H1 (cell line): ENCODE measurements around the gene SLIT3. TPM values are rescaled to one million over a fixed set of nuclear protein-coding genes. Genes with fewer than 3 reads are reported as not detected.

Experiments
- CTCF ChIA-PET: fragments of 300-600 bp; sonication (Branson Sonifier 250); formaldehyde crosslinking; loops from one replicate; lab custom pipeline; 2021; ENCODE audit not compliant: partially characterized antibody; lab: Charles Lee
- POLR2A ChIA-PET: fragments of 300-600 bp; sonication (Branson Sonifier 250); formaldehyde crosslinking; loops from one replicate; lab custom pipeline; 2021; ENCODE audit warnings: inconsistent platforms; ENCODE audit not compliant: partially characterized antibody; lab: Charles Lee
- DNase-seq, 2 experiments: peaks; one replicate each; pipeline versions ENCODE4 v3.0.0 to v3.0.0-alpha.2; 2010 to 2022; ENCODE audit warnings: low spot score in 2 of 2, low read depth in 1 of 2, mixed read lengths in 1 of 2
- FAIRE-seq: peaks from 2 replicates; lab custom pipeline; 2011; peaks lifted over from hg19 to GRCh38; lab: Jason Lieb, UNC
- H2AFZ ChIP-seq: 2 replicates; pipeline ENCODE4 v1.8.1; 2012; ENCODE audit warnings: low read length, inconsistent platforms
- H2AK5ac ChIP-seq: 2 replicates; pipeline ENCODE4 v1.6.1; 2013; ENCODE audit warnings: low read depth, low read length
- H2BK120ac ChIP-seq: replicated peaks from 2 replicates; pipeline ENCODE3; 2013; ENCODE audit warnings: low read depth, low read length, inconsistent platforms
- H2BK12ac ChIP-seq: 2 replicates; pipeline ENCODE4 v1.6.1; 2013; ENCODE audit warnings: low read depth, low read length
- H2BK15ac ChIP-seq: 2 replicates; pipeline ENCODE4 v1.6.1; 2013; ENCODE audit warnings: low read length
- H2BK20ac ChIP-seq: 2 replicates; pipeline ENCODE4 v1.6.1; 2013; ENCODE audit warnings: low read length
- H2BK5ac ChIP-seq: 2 replicates; pipeline ENCODE4 v1.6.1; 2013; ENCODE audit warnings: low read depth, low read length
- H3K14ac ChIP-seq: 2 replicates; pipeline ENCODE4 v1.6.1; 2013; ENCODE audit warnings: inconsistent platforms; ENCODE audit not compliant: insufficient read length
- H3K18ac ChIP-seq: 2 replicates; pipeline ENCODE4 v1.6.1; 2013; ENCODE audit warnings: low read length; ENCODE audit errors: extremely low read depth
- H3K23ac ChIP-seq: 2 replicates; pipeline ENCODE4 v1.6.1; 2013; ENCODE audit warnings: inconsistent platforms; ENCODE audit not compliant: insufficient read length
- H3K23me2 ChIP-seq: 2 replicates; pipeline ENCODE4 v1.6.1; 2013; ENCODE audit warnings: low read depth, low read length
- H3K27ac ChIP-seq: 2 replicates; pipeline ENCODE4 v1.6.1; 2011; ENCODE audit warnings: low read depth, low read length, inconsistent platforms
- H3K27me3 ChIP-seq, 4 experiments: replicated peaks in 1 of 4; 1 replicate in 1 of 4; 2 replicates in 3 of 4; pipeline versions ENCODE4 v1.6.1 to v1.8.1; 2011 to 2013; ENCODE audit warnings: low read length in 3 of 4, mild to moderate bottlenecking in 3 of 4, inconsistent platforms in 2 of 4, mixed read lengths in 2 of 4, moderate library complexity in 1 of 4; ENCODE audit not compliant: control insufficient read depth in 3 of 4, insufficient read depth in 3 of 4; ENCODE audit errors: extremely low read depth in 1 of 4
- H3K36me3 ChIP-seq, 4 experiments: 2 replicates each; pipeline versions ENCODE4 v1.6.1 to v1.8.1; 2011 to 2013; ENCODE audit warnings: mild to moderate bottlenecking in 4 of 4, low read length in 3 of 4, moderate library complexity in 2 of 4, control low read depth in 1 of 4, inconsistent platforms in 1 of 4; ENCODE audit not compliant: insufficient read depth in 4 of 4, control insufficient read depth in 2 of 4
- H3K4ac ChIP-seq: replicated peaks from 2 replicates; pipeline ENCODE3; 2013; ENCODE audit warnings: low read length, low read depth, mixed read lengths, inconsistent platforms; ENCODE audit not compliant: insufficient read length
- H3K4me1 ChIP-seq, 4 experiments: replicated peaks in 1 of 4; 1 replicate in 1 of 4; 2 replicates in 3 of 4; pipeline versions ENCODE4 v1.6.1 to v1.8.1; 2011 to 2013; ENCODE audit warnings: low read length in 3 of 4, inconsistent platforms in 2 of 4, mixed read lengths in 1 of 4; ENCODE audit not compliant: insufficient read depth in 4 of 4, control insufficient read depth in 3 of 4
- H3K4me2 ChIP-seq, 2 experiments: 2 replicates each; pipeline versions ENCODE4 v1.6.1 to v1.8.1; 2011 to 2013; ENCODE audit warnings: low read depth in 2 of 2, low read length in 2 of 2, control low read depth in 1 of 2, inconsistent platforms in 1 of 2, mild to moderate bottlenecking in 1 of 2; ENCODE audit not compliant: insufficient read depth in 1 of 2
- H3K4me3 ChIP-seq, 4 experiments: fragments of 200-600, 300-600 bp in 1 of 4; sonication (generic), shearing (Covaris generic), sonication (Bioruptor Twin) in 1 of 4; 2 replicates each; pipeline versions ENCODE4 v1.5.1 to v1.8.1; 2011 to 2016; ENCODE audit warnings: low read length in 4 of 4, low read depth in 3 of 4, control low read depth in 2 of 4, inconsistent platforms in 2 of 4, mild to moderate bottlenecking in 2 of 4, mixed read lengths in 1 of 4, moderate library complexity in 1 of 4; ENCODE audit not compliant: insufficient read depth in 2 of 4; ENCODE audit errors: extremely low read depth in 1 of 4
- H3K56ac ChIP-seq: replicated peaks from 2 replicates; pipeline ENCODE3; 2013; ENCODE audit warnings: low read depth, mild to moderate bottlenecking, mixed read lengths, low read length, inconsistent platforms; ENCODE audit not compliant: insufficient read length
- H3K79me1 ChIP-seq: 2 replicates; pipeline ENCODE4 v1.6.1; 2013; ENCODE audit warnings: low read depth, low read length, control low read depth
- H3K79me2 ChIP-seq, 2 experiments: 2 replicates each; pipeline versions ENCODE4 v1.6.1 to v1.8.1; 2012 to 2013; ENCODE audit warnings: low read length in 2 of 2, mild to moderate bottlenecking in 2 of 2, inconsistent platforms in 1 of 2; ENCODE audit not compliant: insufficient read depth in 2 of 2, control insufficient read depth in 1 of 2
- H3K9ac ChIP-seq, 4 experiments: replicated peaks in 1 of 4; 1 replicate in 1 of 4; 2 replicates in 3 of 4; pipeline versions ENCODE4 v1.6.1 to v1.8.1; 2011 to 2013; ENCODE audit warnings: low read depth in 3 of 4, low read length in 3 of 4, control low read depth in 2 of 4, mild to moderate bottlenecking in 2 of 4, moderate library complexity in 2 of 4, inconsistent platforms in 1 of 4; ENCODE audit errors: extremely low read depth in 1 of 4
- H3K9me3 ChIP-seq, 2 experiments: 2 replicates each; pipeline versions ENCODE4 v1.6.1 to v1.8.1; 2012 to 2013; ENCODE audit warnings: mild to moderate bottlenecking in 2 of 2, moderate library complexity in 2 of 2, control low read depth in 1 of 2, inconsistent platforms in 1 of 2, low read depth in 1 of 2, low read length in 1 of 2, mixed read lengths in 1 of 2; ENCODE audit not compliant: insufficient read depth in 2 of 2
- H4K20me1 ChIP-seq, 2 experiments: replicated peaks in 1 of 2; 2 replicates each; pipeline versions ENCODE3 to v1.8.1; 2011 to 2013; ENCODE audit warnings: inconsistent platforms in 2 of 2, low read length in 2 of 2, mild to moderate bottlenecking in 1 of 2; ENCODE audit not compliant: insufficient read depth in 2 of 2, control insufficient read depth in 1 of 2
- H4K5ac ChIP-seq: 2 replicates; pipeline ENCODE4 v1.6.1; 2013; ENCODE audit warnings: low read length, low read depth, mixed read lengths, inconsistent platforms; ENCODE audit not compliant: insufficient read length
- H4K8ac ChIP-seq: 2 replicates; pipeline ENCODE4 v1.8.0; 2013; ENCODE audit warnings: mild to moderate bottlenecking, moderate library complexity, low read length, inconsistent platforms; ENCODE audit not compliant: insufficient read depth; ENCODE audit errors: extremely low read depth
- H4K91ac ChIP-seq: replicated peaks from 2 replicates; pipeline ENCODE3; 2013; ENCODE audit warnings: low read length, mixed read lengths, inconsistent platforms; ENCODE audit not compliant: insufficient read length
- CTBP2 ChIP-seq: IDR thresholded peaks from 2 replicates; pipeline ENCODE4 v1.7.0; 2011; ENCODE audit warnings: borderline replicate concordance, mild to moderate bottlenecking, moderate library complexity, mixed read lengths, low read length; ENCODE audit not compliant: insufficient read depth, insufficient read length
- KDM4A ChIP-seq: IDR thresholded peaks from one replicate; pipeline ENCODE4 v1.7.1; 2012; ENCODE audit warnings: low read depth, mild to moderate bottlenecking, moderate library complexity, low read length, inconsistent platforms; ENCODE audit not compliant: severe bottlenecking
- RAD21 ChIP-seq, 2 experiments: IDR thresholded peaks in 1 of 2; conservative IDR thresholded peaks in 1 of 2; 2 replicates each; pipeline ENCODE4 v1.6.1; 2011; ENCODE audit warnings: low read depth in 2 of 2, low read length in 2 of 2, improper control_type of control experiment in 1 of 2, inconsistent platforms in 1 of 2, mild to moderate bottlenecking in 1 of 2, moderate library complexity in 1 of 2
- TEAD4 ChIP-seq: IDR thresholded peaks from 2 replicates; pipeline ENCODE4 v1.6.1; 2012; ENCODE audit warnings: low read depth, low read length, inconsistent platforms, mixed read lengths
- WGBS, 2 experiments: shearing (Covaris generic) in 1 of 2; methylation state at CpG; one replicate each; pipeline versions ENCODE4 v1.1.6 to v1.1.7; 2013 to 2015; ENCODE audit warnings: low lambda C conversion rate in 2 of 2, mixed read lengths in 2 of 2, inconsistent platforms in 1 of 2, low coverage in 1 of 2, missing lambda C conversion rate in 1 of 2; ENCODE audit not compliant: insufficient replicate concordance in 2 of 2, insufficient coverage in 1 of 2, insufficient read length in 1 of 2; ENCODE audit errors: extremely low coverage in 1 of 2, missing lambda C conversion rate in 1 of 2; 5-methylcytosine and 5-hydroxymethylcytosine counted together
- polyA plus RNA-seq, 7 experiments: library from polyadenylated mRNA; depleted of rRNA in 3 of 7; stranded (reverse) in 5 of 7; unstranded in 2 of 7; fragments of >200 nt in 5 of 7; fragments of 200-250 nt in 2 of 7; gene quantifications; 1 replicate in 5 of 7; 2 replicates in 1 of 7; 4 replicates in 1 of 7; pipeline versions ENCODE4 v1.2.1 to v1.2.3, GENCODE V29; 2011 to 2013; ENCODE audit warnings: missing spikeins in 2 of 7, mixed read lengths in 2 of 7
- total RNA-seq: library from RNA; stranded (reverse); fragmentation: NEBNext Ultra II Directional; extraction: Animal tissue kit (Norgen Biotek cat#: 25700); gene quantifications from 2 replicates; pipeline ENCODE4 v1.2.1, GENCODE V29; 2021
- TF ChIP-seq, protein P1 (sequence below): IDR thresholded peaks from 2 replicates; pipeline ENCODE4 v1.6.1; 2012; ENCODE audit warnings: inconsistent platforms

SLIT3 gene
- total and polyA plus RNA-seq, 2 of the 8 experiments (the other 6 are each of a cell fraction or from before 2014, with no cell fraction given): 1.1 to 1.2 TPM

- no peak overlapping the region for H2BK15ac ChIP-seq
- H2AK5ac ChIP-seq: no peak overlapping the region
- FAIRE-seq (no peak), DNase-seq (no peak)
- no peak overlapping the region for H3K4me2 ChIP-seq
- no peak overlapping the region for H3K27ac ChIP-seq
- no peaks in the 10 kb centered on the region for H3K23me2 ChIP-seq
- H3K4me3 ChIP-seq: no peak overlapping the region
- H2BK120ac ChIP-seq: no peak overlapping the region
- H3K9ac ChIP-seq: no peak overlapping the region
- no peaks in the 10 kb centered on the region for H3K9me3 ChIP-seq
- no peak for TF ChIP-seq KDM4A
- TF ChIP-seq RAD21 (IDR thresholded peaks at IDR 0.05 in 1 of 2, conservative IDR thresholded peaks at IDR 0.05 in 1 of 2; ENCODE audit: low read depth in 2 of 2, low read length in 2 of 2): no peak
- no peak for TF ChIP-seq TEAD4
- TF ChIP-seq, protein P1, sequence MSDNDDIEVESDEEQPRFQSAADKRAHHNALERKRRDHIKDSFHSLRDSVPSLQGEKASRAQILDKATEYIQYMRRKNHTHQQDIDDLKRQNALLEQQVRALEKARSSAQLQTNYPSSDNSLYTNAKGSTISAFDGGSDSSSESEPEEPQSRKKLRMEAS: no peak
- TF ChIP-seq CTBP2: no peak
- no peaks in the 10 kb centered on the region for H3K79me1 ChIP-seq
- no peak overlapping the region for H3K56ac ChIP-seq
- no peaks in the 10 kb centered on the region for H3K79me2 ChIP-seq
- no peak overlapping the region for H2BK5ac ChIP-seq
- CTCF ChIA-PET: interaction anchor here (0.6 to 3.1 kb wide), 6 partner anchors 9 to 445 kb away, joined by 3 to 15 read pairs (median 3); partner anchors contain the start of gene SLIT3
- H4K91ac ChIP-seq: no peak overlapping the region
- POLR2A ChIA-PET: no interaction called here
- H2BK20ac ChIP-seq: no peak overlapping the region
- no peak overlapping the region for H4K5ac ChIP-seq
- no peaks in the 10 kb centered on the region for H4K20me1 ChIP-seq
- no peak overlapping the region for H3K14ac ChIP-seq
- H3K4me1 ChIP-seq: peaks cover 0 to 8% (median 2%) of the 10 kb centered on the region in 4 experiments; a peak in 5 of 7 replicates
- WGBS, 2 experiments: 88% methylated on average over 6 of the region's 6 CpGs; no CpG with 5 or more reads in 1 of the 2 experiments
- H2BK12ac ChIP-seq: no peak overlapping the region
- H3K36me3 ChIP-seq: no peaks in the 10 kb centered on the region
- no peak overlapping the region for H3K23ac ChIP-seq
- H3K4ac ChIP-seq: no peak overlapping the region
- no peak overlapping the region for H2AFZ ChIP-seq
- H3K27me3 ChIP-seq: no peaks in the 10 kb centered on the region; a peak in 1 of 7 replicates
- no peak overlapping the region for H4K8ac ChIP-seq
- H3K18ac ChIP-seq: no peak overlapping the region
Measured at GRCh38 chr5:169283887-169284286, 17.1 kb downstream of the SLIT3 start.
